ENCODE measurements around the gene SDHA.

DNA sequence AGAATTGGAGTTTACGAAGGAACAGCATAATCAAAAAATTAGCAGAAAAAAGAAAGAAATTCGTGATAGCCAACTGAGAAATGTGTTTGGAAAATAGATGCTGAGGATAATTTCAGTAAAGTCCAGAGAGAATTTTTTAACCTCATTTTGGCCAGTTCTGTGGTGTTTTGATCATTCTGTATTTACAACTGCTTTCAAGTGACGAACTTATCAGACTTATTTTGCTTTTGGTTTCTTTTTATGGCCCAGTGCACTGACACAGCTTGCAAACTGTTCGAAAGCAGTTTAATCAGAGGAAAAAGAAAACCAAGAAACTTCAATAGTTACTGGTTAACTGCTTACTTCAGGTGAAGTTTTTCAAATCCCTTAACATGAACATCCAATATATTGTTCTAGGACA, 1.9 kb downstream of the SDHA start:
- TF ChIP-seq, protein P1, sequence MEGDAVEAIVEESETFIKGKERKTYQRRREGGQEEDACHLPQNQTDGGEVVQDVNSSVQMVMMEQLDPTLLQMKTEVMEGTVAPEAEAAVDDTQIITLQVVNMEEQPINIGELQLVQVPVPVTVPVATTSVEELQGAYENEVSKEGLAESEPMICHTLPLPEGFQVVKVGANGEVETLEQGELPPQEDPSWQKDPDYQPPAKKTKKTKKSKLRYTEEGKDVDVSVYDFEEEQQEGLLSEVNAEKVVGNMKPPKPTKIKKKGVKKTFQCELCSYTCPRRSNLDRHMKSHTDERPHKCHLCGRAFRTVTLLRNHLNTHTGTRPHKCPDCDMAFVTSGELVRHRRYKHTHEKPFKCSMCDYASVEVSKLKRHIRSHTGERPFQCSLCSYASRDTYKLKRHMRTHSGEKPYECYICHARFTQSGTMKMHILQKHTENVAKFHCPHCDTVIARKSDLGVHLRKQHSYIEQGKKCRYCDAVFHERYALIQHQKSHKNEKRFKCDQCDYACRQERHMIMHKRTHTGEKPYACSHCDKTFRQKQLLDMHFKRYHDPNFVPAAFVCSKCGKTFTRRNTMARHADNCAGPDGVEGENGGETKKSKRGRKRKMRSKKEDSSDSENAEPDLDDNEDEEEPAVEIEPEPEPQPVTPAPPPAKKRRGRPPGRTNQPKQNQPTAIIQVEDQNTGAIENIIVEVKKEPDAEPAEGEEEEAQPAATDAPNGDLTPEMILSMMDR (IDR thresholded peaks at IDR 0.05) = no peak
- TF ChIP-seq POLR2AphosphoS5 (IDR thresholded peaks at IDR 0.05; ENCODE audit: insufficient read depth in 1 of 2, low read depth in 1 of 2) (no peak), POLR2A (IDR thresholded peaks at IDR 0.05) (no peak)
